Effector CD8-positive, alpha-beta T cell (primary cell): ENCODE results near the gene CYP11A1.

Experiments
- DNase-seq: peaks from one replicate; lab custom pipeline; 2025; lab: John Stamatoyannopoulos, UW
- total RNA-seq, 4 experiments: gene quantifications; one replicate each; lab custom pipeline; 2026; lab: John Stamatoyannopoulos, UW

Gene CYP11A1
- total RNA-seq: 0 reads per million in 4 experiments

DNA sequence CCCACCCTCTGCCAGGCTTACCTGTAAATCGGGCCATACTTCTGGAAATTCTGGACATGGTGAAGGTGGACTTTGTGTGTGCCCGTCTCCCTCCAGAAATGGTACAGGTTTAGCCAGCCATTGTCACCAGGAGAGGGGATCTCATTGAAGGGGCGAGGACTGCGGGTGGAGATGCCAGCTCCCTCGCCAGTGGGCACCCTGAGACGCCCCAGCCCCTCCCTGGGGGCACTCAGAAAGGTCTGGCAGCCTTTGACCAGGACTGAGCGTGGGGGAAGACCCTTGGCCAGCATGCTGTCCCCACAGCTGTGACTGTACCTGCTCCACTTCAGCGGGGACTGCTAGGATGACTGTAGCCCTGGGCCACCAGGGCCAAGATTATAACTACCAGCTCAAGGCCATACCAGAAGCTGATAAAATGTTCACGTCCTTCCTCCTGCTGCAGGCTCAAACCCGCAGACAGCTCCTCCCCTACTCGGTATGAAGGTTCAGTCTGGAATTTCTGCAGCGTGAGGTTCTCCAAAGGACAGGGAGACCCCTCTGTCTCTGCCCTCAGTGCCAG is at the start of gene CYP11A1:
Gene CYP11A1 (minus strand): TSS at position 351 of the 559 bp plus-strand sequence. CDS start 61 bp downstream, at position 290.
- DNase-seq: no peak

DNA sequence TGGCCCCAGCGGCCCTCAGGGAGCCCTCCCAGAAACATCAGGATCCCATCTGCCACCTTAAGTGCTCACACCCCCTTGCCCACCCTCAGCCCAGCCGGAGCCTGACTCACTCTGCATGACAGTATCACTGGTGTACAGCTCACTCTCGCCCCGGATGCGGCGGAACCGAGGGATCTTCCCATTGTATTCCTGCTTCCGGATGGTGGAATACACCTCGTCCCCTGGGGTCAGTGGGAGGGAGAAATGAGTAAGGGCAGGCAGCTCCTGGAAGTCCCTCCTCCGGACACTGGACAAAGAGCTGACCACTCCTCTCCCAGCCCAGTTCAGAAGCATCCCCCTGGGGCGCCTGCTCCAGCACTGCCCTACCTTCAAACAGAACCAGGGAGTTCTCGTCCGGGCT is 49.8 kb upstream of the CYP11A1 start:
- no peak for DNase-seq

DNA sequence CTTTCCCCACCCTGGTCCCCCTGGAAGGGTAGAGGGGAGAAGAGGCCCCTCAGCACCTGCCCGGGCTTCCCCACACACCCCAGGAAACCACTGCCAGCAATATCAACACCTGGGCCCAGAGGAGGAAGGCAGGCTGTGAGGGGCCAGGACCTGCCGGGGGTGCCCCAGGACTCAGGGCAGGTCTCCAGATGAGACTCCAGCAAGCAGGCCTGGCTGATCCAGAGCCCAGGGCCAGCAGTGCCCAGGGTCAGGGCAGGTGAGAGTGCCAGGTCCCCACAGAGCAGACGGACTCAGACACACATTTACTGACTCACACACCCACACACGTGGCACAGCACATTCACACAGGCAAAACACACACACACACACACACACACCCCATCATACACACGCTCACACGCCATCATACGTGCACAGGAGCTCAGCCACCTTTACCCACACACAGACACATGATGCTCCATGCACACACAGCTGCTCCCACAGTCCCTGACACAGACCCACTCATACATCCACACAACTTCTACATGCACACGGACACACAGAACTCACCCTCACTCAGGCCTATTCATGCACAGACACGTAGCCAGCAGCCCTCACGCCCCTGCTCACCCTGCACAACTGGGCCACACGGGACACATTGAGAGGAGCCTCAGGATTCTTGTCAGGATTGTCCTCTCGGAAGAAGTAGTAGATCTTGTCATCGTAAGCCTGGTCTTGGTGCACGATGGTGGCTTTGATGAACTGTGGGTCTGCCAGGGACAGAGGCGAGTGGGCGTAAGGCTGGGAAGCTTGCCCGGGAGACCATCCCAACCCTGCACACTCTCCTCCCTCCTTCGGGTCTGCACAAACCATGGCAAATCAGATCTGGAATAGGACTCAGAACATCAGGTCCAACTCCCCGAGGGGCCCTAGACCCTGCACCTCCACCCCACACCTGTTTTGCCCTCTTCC is 48.8 kb upstream of the CYP11A1 start:
- DNase-seq: no peak

DNA sequence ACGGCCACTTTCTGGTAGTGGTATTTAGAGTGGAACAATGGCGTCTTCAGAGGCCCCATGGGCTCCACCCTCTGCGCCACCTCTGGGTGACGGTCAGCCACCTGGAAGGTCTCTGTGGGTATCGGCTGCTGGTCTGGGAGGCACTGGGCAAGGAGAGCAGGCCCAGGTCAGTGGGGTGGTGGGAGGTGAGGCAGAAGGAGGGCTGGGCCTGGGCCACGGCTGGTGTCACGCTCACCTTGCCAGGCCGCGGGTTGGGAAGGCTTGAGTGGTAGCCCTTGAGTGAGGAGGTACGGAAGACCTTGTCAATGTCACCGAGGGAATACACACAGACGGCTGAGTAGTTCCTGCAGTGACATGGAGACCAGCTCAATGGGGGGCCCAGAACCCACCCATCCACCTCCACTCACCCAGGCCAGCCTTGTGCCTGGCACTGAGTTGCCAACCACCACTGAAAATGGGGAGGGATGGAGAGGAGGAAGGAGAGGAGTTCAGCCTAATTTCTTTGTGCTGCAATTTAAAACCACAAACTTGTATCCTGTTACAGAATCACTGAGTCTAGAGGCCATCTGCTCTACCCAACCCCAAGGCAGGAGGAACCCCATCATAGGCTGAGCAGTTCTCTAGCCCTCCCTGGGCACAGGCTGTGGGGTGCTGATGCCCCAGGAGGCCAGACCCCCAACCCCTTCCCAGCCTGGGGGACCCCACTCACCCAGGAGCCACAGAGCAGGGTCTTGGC is 47.3 kb upstream of the CYP11A1 start:
- no peak for DNase-seq

DNA sequence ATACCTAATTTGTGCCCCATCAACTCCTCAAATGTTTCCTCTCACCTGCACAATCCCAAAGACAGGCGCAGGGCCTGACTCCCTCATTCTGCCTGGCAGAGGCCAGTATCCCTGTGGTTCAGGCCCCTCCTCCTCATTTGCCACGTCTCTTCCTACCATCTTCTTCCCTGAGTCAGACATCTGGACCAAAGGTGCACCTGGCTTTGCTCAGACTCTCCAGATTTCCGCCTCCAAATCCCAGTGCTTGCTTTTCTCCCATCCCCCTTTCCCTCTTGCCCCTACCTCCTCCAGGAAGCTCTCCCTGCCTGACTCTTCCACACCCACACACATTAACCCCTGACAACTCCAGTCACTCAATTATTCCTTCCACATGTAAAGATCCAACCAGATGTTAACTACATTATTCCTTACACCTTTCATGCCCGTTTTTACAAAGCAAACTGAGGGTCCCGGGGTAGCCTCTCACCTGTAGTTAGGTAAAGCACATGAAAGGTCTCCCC is 46.7 kb upstream of the CYP11A1 start:
- DNase-seq: no peak

DNA sequence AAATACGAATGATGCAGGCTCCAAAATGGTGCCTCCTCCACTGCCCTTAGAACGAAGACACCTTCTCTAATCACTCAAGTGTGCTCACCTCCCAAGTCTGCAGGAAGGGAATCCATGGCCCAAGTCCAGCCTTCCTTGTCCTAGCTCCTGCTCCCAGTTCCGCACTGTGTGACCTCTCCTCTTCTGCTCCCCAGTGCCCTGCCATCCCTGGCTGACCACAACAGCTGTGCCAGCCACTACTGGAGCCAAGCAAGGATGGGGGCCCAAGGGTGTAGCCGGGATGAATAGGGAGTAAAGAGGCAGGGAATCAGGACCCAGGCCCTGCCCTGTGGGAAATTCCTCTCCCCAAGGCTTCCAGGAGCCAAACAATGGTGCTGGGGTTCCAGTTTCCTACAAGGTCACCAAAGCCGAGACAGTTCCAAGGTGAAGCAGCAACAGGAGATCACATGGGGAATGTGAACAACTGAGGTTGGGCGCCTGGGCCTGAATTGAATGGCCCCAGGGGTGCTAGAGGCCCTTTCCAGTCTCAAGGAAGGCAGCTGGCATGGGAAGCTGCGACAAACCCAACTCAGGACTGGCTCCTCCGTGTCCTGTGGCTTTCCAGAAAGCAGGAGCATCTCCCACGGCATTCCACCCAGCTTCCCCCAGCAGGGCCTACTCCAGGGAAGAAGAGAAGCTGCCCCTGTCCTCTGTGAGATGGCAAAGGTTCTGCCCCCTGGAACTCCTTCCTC is 46.1 kb upstream of the CYP11A1 start:
- no peak for DNase-seq

DNA sequence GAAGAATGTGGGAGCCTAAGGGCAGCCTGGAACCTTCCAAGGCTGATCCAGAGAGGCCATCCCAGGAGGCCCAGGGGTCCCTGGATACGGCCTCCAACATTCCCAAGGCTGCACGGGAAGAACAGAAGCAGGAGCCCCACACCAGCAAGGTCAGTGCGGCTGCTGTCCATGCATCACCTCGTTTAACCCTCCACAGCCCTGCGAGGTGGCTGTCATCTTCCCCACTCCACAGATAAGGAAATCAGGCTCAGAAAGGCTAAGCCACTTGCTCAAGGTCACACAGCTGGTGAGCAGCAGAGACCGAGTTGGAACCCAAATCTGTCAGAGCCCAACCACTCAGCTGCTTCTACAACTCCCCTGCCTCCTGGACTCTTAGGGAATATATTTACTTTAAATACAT is 44.7 kb upstream of the CYP11A1 start:
- no peak for DNase-seq

DNA sequence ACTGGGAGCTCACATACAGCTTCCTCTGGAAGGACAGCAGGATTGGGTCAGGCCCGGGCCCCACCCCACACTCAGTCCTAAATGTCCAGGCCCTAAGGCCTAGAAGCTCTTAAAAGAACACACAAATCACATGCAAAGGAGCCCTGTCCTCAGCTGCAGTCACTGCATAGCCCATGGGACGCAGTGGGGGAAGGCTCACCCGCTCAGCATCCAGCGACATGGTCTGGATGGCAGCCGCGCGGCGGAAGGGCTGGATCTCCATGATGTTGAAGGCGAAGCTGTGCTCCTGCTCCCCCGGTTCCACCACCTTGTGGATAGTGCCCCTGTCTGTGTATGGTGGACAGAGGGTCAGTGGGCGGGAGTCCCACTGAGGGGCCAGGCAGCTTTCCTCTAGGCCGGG is 44.2 kb upstream of the CYP11A1 start:
- no peak for DNase-seq

DNA sequence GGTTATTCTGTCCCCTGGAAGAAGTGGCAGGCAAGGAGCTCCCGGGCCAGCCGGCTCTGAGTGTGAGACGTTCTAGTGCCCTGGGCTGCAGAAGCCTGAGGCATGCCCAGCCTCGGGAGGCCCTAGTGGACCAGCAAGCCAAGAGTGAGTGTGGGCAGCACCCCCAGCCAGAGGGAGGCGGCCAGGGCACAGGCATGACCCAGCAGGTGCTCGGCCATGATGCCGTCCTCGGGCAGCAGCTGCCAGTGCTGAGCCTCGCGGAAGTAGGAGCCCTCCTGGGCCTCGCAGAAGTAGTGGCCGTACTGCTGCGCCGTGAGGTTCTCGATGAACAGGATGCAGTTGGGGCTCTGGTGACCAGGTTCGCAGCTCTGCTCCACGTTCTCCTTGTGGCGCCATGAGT is 43.1 kb upstream of the CYP11A1 start:
- no peak for DNase-seq

DNA sequence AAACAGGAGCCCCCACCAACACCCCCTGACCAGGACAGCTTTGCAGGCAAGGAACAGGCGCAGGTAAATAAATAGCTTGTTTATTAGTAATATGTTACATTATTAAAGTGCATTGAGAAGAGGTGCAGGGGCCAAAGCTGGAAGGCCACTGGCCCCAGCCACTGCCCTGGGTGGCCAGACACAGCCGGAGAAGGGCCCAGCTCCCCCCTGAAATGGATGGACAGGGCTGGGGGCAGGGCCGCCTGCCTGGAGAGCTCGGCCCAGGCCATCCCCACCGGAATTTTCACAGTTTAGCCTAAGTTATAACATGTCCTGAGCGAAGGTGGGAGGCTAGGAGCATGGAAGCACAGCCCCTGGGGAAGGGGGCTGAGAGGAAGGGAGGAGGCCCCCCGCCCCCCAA is 41.8 kb upstream of the CYP11A1 start:
- DNase-seq: no peak

DNA sequence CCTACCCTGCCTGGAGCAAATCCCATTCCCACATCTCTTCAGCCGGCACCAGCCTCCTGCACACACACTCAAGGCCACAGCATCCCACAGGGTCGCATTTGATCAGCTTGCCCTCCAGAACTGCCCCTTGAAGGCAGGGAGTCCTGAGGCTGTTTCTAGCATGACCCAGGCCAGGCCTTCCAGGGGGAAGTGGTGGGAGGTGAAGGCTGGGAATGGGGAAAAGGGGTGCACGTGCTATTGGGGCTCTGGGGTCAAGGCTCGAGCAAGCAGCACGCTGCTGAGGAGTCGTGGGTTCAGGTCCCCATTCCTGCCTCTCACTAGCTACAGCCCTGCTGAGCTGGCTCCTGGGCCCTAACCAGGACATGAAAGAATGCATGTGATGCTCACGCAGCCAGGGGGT is 41.4 kb upstream of the CYP11A1 start:
- no peak for DNase-seq

DNA sequence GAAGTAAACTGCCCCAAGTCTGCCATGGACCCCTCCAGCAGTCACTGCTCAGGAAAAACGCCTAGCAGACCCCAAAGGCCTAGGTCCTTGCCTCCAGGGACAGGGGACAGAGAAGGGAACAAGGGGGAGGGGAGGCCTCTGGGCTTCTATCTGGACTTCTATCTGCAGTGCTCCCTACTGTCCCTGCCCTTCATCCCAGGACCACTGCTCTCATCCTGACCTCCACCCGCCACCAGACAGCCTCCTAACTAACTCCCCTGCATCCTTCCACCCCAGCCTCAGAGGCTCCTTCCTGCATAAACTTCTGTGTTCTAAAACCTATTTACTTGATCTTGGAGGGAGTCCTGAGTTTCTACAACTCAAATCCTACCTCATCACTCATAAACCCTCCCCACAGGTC is 40.9 kb upstream of the CYP11A1 start:
- no peak for DNase-seq

DNA sequence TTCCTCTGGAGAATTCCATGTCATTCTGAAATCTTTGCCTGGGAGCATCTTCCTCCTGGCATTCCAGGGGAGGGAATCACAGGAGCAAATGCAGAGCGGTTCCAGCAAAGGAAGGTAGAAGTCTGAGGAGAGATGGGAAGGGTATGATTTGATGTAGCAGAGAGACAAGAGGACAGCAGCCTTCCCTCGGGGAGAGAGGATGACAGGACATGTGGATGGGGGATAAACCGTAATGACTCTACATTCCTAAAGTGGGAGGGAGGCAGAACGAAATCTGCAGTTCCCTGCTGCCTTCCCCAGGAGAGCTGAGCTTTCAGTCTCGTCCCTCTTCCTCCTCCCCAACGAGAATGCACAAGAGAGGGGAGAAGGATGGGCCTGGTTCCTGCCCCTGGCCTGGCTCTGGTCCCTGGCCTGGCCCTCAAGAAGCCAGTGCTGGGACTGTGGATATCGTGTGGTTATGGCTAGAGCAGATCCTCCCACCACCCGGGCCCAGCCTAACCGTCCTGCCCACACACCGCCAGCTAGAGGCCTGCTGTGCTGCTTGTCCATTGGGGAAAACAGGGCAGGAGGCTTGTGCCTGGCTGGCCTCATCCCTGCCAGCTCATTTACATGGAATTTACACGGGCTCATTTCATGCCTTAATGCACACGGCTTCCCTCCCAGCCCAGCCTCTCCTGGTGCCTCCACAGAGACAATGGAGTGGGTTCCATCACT is 39.7 kb upstream of the CYP11A1 start:
- no peak for DNase-seq

DNA sequence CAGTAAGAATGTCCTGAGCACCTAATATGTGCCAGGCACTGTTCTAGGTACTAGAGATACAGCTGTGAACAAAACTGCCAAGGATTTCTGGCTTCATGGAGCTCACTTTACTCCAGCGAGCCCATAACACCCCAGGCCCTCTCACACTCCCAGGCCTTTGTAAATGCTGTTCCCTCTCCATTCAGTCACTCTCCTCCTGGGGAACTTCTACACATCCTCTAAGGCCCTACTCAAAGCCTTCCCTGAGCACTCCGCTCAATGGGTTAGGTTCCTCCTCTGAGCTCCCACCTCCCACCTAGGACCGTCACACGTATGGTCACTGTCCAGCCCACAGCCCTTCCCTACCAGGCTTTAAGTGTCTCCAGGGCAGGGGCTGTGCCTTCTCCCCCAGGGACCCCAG is 39.1 kb upstream of the CYP11A1 start:
- no peak for DNase-seq

DNA sequence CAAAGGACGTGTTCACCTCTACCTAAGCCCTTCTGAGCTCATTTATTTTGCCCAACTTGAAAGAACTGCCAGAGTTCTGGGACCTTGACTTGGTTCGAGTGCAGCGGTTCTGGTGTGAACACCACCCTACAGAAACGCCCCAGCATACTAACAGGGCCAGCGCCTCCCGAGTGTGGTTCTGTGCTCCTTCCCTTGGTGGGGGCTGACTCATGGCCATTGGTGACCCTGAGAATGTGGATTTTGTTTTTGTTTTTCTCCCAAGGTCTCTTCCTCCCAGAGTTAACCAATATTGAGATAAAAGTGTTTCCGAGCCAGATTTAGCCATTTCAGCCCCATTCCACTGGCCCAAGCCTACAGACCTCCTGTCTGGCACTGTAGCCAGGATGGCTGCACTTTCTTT is 38.4 kb upstream of the CYP11A1 start:
- DNase-seq: no peak

DNA sequence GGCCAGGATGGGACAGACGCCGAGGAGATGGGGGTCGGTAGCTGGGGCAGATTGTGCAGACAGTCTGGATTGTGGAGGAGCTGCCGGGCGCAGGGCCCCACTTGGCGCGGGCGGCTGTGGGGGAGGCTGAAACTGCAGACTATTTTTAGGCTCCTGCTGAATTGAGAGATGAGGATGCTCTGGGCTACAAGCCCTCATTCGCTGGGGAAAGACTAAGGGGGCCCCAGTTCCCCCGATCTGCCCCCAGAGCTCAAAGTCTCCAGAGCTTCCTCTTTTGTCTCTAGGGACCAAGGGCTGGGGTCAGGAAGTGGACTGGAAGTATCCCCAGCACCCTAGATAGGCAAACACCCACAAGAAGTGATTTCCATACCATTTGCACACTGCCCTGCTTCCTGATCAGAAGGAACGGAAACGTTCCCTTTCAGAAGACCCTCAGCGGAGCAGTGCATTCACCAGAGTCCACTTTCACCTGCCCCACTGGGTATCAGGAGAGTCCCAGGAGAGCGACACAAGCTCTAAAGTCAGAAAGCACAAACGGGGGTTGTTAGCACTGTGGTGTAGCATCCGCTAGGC is 36.6 kb upstream of the CYP11A1 start:
- no peak for DNase-seq

DNA sequence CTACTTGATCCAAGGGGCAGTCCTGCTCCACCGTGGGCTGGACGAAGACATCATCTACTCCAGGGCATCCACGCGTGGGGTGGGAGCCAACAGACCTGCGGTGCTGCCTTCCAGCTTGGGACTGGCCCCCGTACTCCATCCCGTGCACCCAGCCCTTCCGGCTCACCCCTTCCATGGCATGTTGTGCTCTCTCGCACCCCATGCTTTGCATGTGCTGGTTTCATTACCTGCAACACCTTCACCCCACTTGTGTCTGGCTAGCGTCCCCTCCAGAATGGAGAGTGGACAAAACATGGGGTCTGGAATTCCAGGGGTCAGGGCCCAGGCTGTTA is 36.1 kb upstream of the CYP11A1 start:
- no peak for DNase-seq

DNA sequence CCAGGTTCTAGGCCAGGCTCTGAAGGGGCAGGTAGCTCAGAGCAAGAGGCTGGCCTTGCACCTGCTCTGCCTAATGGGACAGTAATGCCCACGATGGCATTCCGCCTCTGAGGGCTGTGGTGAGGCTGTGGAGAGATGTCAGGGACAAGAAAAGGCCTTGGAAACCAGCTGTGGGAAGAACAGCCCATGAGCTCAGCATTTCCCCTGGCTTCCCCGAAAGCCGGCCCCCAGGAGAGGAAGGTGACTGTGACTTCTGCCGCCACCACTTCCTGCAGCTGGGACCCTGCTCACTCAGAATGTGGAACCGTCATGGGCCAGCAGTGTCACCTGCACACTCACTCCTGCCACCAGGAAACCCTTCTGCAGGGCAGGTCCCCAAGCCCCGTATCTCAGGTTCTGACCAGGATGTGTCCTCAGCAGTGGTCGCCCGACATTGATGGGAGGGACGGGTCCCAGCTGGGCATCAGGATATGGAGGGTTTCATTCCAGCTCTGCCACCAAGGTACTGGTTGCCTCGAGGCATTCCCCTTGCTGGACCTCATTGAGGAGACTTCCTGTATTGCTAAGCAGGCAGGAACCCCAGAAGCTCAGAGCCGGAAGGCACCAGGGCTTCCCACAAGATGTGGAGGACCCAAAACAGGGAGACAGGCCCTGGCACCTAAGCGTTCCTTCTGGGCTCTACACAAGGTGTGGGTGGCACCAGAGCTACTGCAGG is 35.6 kb upstream of the CYP11A1 start:
- DNase-seq: no peak

DNA sequence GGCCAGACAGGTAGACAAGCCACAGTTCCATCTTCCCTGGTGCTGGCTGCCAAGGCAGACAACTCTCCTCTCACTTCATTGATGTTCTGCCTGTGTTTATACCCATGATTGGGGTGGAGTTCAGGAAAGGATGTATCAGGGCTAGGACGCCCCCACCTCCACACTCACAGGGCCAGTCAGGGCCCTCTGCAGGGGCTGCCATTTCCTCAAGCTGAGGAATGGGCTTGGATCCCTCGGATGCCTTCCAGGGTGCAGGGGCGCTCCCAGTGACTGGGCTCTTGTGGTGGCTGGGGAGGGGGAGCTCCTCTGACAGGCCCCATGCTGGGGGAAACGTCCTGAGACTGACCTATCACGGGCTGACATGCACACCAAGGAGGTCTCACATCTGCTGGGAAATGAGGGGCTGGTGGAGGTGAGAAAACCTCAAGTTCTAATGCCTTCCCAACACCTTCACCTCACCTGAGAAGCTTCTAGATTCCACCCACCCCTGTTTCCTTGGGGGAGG is 34.9 kb upstream of the CYP11A1 start:
- DNase-seq: no peak
